Activated T-cell treated with anti-CD3 and anti-CD28 coated beads, Interleukin-2, amount 50 U/mL, for 48 hours (primary cell): Measurements from ENCODE around the gene SH2D7.
A peak's percentile ranks its signal among the peaks of the same experiment; 100 is the strongest.

Experiments used
- DNase-seq, 2 experiments: peaks; one replicate each; pipeline ENCODE4 v3.0.0-alpha.2; 2020

SH2D7 gene

GRCh38 chr15:78061963-78062427 lies 30.4 kb upstream of the SH2D7 start:
- DNase-seq = peak in 1 of 2 experiments; percentile 50

- DNase-seq = no peak
Observed at GRCh38 chr15:78063217-78063616, 29.1 kb upstream of the SH2D7 start.

GRCh38 chr15:78063970-78064385 lies 28.4 kb upstream of the SH2D7 start:
- no peak for DNase-seq

DNA sequence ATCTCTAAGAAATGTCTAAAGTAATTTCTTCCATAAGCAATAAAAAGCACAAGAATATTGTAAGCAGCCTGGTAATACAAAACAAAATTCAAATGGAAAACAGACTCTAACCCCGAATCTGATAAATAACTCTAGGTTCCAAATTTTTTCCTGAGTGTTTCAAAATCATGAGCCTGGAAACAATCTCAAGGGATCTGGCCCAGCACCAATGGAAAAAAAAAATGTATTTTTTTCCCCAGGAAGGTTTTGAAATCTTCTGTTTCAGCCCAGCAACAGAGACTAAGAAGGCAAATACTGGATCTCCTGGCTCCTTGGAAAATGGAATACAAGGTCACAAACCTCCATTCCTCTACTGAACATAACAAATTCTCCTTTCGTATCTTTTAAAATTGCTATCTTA lies 27.8 kb upstream of the SH2D7 start:
- DNase-seq = no peak

GRCh38 chr15:78065284-78065872 lies 27.0 kb upstream of the SH2D7 start:
- no peak for DNase-seq

- DNase-seq = no peak
Observed at GRCh38 chr15:78065973-78066946, 26.1 kb upstream of the SH2D7 start.

- DNase-seq = no peak
Observed at GRCh38 chr15:78067328-78068228, 24.8 kb upstream of the SH2D7 start.

DNA sequence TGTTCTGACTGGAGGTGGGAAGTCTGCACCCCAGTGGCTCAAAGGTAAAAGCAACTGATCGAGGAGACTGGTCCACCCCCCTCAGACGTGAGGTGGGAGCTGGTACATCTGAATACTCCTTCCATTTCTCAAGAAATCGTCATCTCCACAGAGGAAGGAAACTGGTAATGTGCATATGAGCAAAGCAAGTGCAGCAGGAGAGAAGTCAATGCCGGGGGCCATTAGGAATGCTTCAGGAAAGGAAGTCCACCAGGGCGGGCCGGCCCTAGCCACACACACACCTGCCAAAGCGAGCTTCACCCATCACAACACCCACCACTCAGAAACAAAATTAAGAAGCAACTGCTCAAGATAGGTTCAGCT lies 23.3 kb upstream of the SH2D7 start:
- no peak for DNase-seq

GRCh38 chr15:78069462-78070029 lies 22.8 kb upstream of the SH2D7 start:
- no peak for DNase-seq

DNA sequence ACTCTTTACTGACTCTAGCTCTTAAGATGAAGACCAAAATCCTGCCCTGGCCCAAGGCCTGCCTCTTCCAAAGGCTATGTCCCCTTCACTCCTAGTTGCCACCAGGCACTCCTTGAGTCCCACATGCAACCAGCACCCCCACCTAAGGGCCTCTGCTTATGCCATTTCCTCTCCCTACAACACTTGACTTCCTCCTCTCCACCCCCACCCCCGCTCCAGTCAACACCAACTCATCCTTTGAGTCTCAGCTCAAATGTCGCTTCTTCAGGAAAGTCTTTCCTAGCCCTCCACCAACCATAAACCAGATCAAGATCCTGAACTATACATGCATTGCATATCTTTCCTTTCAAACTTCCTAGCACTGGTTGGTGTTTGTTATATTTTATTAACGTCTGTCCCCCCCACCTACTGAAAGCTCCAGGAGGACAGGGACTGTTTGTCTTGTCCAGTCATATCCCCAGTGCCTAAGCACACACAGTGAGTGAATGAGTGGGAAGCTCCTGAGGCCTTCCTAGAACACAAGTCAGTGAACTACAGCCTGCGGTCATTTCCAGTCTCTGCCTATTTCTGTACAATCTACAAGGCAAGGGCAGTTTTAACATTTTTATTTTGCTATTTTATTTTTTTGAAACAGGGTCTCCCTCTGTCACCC lies 22.2 kb upstream of the SH2D7 start:
- DNase-seq = peak; percentile 62

DNA sequence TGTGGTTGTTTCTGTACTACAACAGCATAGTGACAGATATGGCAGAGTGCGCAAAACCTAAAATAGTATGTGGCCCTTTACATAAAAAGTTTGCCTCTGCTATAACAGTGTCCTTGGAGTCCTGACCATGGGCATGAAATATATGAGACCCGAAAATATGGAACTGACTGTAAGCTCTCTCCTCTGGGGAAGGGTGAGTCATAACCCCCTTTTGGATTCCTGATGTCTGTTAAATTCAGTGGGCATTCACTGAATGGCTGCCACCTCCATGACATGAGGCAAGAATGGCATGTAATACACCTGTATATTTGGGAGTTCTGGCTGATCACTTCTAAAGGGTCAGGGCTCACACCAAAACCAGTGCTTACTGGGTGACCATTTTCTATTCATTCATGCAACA lies 21.0 kb upstream of the SH2D7 start:
- DNase-seq = no peak

- DNase-seq = no peak
Observed at GRCh38 chr15:78072080-78072892, 20.1 kb upstream of the SH2D7 start.

GRCh38 chr15:78073046-78073787 lies 19.1 kb upstream of the SH2D7 start:
- no peak for DNase-seq

DNA sequence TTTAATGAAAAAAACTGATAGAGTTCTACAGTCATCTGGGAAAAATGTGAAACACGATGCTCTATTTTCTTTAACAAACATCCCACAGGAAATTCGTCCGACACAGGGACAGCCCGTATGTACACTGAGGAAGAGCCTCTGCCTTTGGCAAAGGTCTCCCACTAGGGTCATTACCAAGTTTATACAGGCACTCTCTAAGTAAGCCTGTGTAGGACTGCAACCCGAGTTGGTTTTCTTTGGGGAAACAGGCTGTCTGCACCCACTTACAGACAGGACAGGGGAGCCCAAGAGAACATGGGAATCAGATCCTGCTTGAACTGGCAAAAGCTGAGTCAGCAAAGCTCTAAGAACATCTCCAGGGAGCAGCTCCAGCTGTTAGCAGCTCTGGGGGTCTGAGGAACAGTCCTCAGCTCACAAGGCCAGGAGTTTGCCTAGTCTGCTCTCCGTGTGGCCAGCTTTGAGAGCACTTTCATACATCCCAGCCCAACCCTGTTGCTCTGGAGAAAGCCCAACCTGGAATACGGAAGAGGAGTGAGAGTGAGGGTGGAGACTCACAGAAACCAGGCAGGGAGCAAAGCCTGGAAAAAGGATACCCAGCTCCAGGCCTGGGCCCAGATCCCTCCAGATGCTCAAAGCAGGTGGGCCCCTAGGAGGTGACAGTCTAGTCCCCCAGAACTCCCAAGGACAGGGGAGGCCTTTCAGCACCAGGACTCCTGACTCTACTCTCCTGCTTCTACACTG lies 16.7 kb upstream of the SH2D7 start:
- DNase-seq = no peak

- no peak for DNase-seq
Observed at GRCh38 chr15:78076231-78077052, 15.9 kb upstream of the SH2D7 start.

DNA sequence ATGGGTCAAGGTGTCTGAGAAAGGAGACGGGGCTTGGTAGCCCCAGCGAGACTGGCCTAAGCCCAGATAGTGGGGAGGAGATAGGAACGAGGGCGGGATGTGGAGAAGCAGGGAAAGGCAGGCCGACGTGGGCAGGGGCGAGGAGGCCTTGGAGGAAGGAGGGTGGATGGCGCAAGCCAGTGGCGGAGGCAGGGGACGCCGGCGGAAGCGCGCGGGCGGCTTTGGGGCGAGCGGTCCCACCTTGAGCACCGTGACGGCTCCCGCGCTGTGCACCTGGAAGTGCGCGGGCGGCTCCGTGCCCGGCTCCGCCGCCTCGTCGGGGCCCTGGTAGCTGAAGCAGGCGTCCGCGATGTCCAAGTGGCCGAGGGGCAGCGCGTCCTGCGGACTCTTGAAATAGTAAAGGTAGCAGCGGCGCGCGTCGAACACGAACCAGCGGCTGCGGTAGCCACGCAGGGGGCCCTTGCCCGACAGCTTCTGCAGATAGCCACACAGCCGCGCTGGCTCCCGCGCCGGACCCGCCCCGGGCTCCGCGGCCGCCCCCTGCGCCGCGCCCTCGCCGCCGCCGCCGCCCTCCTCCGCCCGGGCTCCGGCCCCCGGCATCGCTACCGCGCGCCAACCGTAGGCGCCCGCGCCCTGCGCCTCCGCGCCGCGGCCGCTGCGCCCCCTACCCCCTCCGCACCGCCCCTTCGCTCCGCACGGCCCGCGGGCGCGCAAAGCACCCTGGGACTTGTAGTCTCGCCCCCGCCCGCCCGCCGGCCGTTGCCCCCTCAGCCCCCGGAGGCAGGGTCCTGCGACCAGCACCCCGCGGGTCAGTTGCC lies 15.1 kb upstream of the SH2D7 start, which contains the start of gene TBC1D2B:
TSS of gene TBC1D2B (minus strand) at position 659 of the 818 bp plus-strand sequence. CDS start at position 600, 59 bp downstream.
- peak; percentile 81 to 84 for DNase-seq

DNA sequence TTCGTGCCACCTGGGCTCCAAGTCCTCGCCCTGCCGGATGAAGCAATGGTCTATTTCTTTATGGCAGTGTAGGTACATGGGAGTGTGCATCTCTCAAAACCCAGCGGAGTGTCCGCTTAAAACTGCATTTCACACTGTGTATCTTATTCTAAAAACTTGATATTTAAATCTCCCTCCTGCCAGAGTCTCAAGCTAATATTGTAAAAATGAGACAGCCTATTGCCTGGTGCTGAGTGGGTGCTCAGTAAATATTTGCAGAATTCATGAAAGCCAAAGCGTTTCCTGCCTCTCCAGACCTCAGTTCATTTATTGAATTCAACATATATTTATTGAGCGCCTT lies 14.5 kb upstream of the SH2D7 start:
- DNase-seq = no peak
